GM19467 (cell line): ENCODE data around the gene ATP5F1D.

Source experiments
- ATAC-seq: cut with Tn5 transposase; IDR thresholded peaks from one replicate; pipeline ENCODE4 v1.9.1; 2021; ENCODE audit warnings: mild to moderate bottlenecking, moderate library complexity; ENCODE audit not compliant: unreplicated experiment

ATP5F1D gene

DNA sequence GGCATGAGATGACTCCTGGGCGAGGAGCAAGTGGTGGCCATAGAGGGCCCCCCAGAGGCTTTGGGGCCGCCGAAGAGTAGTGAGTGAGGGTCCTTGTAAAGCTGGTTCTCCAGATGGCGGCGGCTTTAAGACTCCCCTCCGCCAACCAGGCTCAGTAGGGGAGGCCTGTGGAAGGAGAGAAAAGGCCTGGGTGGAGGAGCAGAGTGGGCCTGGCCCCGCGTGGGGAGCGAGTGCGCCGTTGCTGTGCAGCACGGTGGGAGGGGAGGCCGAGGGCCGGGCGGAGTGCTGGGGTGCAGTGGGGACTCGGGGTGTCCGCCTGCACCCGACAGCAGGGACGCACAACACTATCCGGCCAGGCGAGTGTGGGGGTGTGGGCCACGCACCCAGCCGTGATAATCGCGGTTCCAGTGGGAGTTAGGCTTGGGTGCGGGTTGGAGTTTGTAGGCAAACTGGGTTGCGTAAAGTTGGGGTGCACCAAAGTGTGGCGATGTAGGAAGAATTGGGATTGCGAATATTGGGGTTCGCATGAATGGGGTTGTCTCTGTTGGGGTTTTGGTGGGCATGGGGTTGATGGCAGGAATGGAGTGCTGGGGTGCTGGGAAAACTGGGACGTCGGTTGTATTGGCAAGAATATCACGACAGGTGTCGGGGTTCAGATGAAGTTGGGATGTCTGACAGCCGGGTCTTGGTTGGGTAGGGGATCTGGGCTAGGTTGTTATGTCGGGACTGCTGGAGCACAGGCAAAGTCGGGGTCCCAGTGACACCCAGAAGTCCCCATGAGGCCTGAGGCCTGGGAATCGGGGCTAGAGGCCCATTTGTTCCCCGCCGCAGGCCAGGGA, 26.9 kb downstream of the ATP5F1D start:
- no peak for ATAC-seq

DNA sequence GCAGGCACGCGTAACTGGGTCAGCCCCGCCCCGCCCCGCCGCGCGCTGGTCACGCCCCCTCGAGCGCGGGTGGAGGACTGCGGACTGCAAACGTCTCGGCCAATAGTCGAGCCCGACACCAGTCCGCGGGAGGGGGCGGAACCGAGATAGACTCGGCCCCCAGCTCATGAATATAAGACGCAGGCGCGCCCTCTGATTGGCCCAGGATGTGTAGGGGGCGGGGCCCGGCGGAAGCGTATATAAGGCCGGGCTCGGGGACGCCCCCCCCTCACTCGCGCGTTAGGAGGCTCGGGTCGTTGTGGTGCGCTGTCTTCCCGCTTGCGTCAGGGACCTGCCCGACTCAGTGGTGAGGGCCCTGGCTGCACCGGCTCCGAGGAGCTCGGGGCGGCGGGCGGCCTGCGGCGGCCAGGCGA, 27.5 kb downstream of the ATP5F1D start, which contains the start of gene CIRBP:
Gene CIRBP, plus strand, starts transcription at position 268 of the 413 bp plus-strand sequence. CDS start 1,602 bp downstream, outside the sequence.
- peak; percentile 46 for ATAC-seq

GRCh38 chr19:1269478-1270212, 28.1 kb downstream of the ATP5F1D start:
- ATAC-seq: peak; percentile 21

DNA sequence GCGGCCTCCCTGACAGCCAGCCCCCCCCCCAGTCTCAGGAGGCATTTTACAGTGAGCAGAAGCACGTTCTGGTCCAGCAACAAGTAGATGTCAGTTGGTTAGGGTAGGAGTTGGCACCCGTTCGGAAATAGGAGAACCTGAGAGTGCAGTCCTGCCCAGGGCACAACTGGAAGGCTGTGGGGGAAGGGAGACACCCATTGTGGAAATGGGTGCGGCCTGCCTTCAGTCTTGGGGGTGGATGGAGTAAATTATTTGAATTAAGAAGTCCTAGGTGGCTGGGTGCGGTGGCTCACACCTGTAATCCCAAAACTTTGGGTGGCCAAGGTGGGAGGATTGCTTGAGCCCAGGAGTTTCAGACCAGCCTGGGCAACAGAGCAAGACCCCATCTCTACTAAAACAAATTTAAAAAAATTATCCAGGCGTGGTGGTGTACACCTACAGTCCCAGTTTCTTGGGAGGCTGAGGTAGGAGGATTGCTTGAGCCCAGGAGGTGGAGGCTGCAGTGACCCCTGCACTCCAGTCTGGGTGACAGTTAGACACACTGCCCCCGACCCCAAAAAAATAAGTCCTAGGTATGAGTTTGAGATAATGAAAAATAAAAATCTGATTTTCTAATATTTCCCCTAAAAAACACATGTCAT, 28.8 kb downstream of the ATP5F1D start:
- ATAC-seq: no peak

DNA sequence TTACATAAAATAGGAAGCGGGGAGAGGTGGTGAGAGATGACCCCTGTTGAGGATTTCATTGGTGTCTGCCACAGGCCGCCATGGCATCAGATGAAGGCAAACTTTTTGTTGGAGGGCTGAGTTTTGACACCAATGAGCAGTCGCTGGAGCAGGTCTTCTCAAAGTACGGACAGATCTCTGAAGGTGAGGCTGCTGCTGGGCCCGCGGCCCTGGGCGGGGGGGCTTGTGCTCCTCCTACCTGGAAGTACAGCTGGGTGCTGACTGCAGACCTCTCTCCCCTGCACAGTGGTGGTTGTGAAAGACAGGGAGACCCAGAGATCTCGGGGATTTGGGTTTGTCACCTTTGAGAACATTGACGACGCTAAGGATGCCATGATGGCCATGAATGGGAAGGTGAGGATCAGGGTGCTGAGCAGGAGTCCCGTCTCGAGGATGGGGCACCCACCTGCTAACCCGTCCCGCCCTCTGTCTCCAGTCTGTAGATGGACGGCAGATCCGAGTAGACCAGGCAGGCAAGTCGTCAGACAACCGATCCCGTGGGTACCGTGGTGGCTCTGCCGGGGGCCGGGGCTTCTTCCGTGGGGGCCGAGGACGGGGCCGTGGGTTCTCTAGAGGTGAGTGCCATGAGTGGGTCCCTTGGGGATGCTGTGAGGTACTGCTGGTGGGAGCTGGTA, 29.4 kb downstream of the ATP5F1D start:
- no peak for ATAC-seq

DNA sequence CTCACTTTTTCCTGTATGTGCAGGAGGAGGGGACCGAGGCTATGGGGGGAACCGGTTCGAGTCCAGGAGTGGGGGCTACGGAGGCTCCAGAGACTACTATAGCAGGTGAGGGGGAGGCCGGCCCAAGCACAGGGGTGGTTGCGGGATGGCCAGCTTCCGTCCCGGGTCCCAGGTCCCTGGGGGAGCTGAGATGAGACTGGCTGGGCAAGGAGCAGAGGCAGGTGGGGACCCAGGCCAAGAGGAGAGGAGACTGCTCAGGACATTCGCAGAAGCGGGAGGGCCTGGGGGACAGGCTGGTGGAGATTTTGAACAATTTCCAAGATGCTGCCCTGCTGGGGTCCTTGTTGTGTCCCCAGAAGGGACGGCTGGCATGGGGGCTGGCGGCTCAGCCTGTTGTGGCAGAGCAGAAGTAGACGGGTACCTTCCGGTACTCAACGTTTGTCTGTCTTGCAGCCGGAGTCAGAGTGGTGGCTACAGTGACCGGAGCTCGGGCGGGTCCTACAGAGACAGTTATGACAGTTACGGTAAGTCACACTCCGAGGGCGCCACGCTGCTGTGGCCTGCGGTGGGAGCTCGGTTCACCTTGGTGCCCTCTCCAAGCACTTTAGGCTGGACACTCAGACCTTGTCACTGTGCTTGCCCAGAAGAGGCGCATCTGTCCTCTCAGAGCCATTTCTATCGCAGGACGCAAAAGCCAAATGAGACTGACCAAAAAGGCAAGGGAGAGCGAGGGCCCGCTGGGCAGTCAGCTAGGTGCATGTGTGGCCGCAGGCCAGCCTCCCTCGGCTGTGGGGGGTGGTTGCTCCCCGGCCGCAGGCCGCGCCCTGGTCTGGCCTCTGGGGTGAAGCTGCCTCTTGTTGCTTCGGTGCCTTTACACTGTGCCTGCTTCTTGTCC, 30.2 kb downstream of the ATP5F1D start:
- no peak for ATAC-seq

DNA sequence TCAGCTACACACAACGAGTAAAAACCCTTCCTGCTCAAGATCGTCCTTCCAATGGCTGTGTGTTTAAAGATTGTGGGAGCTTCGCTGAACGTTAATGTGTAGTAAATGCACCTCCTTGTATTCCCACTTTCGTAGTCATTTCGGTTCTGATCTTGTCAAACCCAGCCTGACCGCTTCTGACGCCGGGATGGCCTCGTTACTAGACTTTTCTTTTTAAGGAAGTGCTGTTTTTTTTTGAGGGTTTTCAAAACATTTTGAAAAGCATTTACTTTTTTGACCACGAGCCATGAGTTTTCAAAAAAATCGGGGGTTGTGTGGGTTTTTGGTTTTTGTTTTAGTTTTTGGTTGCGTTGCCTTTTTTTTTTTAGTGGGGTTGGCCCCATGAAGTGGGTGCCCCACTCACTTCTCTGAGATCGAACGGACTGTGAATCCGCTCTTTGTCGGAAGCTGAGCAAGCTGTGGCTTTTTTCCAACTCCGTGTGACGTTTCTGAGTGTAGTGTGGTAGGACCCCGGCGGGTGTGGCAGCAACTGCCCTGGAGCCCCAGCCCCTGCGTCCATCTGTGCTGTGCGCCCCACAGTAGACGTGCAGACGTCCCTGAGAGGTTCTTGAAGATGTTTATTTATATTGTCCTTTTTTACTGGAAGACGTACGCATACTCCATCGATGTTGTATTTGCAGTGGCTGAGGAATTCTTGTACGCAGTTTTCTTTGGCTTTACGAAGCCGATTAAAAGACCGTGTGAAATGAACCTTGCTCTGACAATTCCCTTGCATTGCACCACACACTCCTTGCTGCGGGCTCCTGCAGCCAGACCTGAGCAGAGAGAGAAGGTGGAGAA, 31.1 kb downstream of the ATP5F1D start:
- ATAC-seq: no peak

- no peak for ATAC-seq
Measured at GRCh38 chr19:1273263-1274041, 31.9 kb downstream of the ATP5F1D start.

- ATAC-seq: no peak
Measured at GRCh38 chr19:1274081-1274851, 32.7 kb downstream of the ATP5F1D start.

DNA sequence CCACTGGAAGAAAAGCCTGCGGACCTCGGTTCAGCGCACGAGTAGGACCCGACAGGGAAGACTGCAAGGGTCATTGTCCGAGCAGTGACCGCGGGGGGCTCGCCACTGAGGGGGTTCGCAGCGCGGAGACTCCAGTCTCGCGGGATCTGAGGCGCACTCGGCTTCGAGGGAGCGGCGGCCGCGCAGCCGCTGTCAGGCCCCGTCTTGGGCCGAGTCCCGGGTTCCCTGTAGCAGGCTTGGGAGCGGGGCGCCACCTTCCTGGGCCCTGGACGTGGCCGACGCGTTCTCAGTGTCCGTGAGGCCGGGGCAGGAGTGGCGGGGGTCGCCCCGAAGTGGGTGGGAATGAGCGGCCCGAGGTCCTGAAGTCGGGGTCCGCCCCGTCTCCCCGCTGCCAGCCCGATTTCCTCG, 33.3 kb downstream of the ATP5F1D start:
- no peak for ATAC-seq

DNA sequence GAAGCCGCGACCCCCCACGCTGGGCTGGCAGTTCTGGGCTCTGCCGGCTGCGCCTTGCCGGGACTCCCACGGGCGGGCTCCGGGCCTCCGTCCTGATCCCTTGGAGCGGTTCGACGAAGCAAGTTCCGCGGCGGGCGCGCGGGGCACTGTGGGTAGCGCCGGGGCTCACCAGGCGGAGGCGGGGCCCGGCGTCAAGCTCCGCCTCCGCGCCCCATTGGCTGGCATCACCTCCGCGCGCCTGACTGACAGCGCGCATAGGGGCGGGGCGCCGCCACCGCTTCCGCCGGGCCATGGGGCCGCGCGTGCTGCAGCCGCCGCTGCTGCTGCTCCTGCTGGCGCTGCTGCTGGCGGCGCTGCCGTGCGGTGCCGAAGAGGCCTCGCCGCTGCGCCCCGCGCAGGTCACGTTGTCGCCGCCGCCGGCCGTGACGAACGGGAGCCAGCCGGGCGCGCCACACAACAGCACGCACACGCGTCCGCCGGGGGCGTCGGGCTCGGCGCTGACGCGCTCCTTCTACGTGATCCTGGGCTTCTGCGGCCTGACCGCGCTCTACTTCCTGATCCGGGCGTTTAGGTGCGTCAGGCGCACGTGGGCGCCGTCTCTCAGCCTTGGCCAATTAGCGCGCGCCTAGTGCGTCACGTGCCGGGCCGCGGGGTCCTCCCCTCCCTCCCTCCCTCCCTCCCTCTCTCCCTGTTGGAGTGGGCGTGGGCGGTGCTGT, 33.9 kb downstream of the ATP5F1D start, which contains the start of gene FAM174C:
Gene FAM174C, plus strand, starts transcription at position 271 of the 716 bp plus-strand sequence. Its CDS starts 20 bp downstream, at position 291.
- peak; percentile 66 for ATAC-seq

DNA sequence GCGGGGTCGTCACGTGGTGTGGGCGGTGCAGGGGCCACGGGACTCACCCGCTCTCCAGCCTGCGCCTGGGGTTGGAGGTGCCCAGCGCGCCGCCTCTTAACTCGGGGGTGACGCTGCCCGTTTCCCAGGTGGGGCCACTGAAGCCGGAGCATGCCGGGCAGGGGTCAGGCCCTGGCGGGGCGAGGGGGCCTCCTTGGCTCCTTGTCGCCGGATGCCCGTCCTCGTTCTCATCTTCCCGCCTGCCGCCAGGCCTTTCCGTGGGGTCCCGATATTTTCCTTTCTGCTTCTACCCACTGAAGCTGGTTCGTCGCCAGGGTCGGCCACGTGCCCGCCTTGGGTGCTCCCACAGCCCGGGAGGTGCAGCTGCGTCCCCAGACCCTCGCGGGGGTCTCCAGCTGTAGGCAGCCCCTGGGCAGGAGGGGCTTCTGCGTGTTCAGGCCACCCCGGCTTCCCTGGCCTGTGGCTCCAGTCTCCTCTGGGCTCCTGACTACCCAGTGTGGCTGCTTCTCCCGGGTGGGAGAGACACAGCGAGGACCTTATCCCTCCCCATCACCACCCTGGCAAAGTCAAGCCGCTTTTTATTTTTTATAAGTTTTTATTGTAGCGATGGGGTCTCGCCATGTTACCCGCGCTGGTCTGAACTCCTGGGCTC, 34.6 kb downstream of the ATP5F1D start:
- no peak for ATAC-seq

- ATAC-seq: no peak
Measured at GRCh38 chr19:1276628-1277022, 35.1 kb downstream of the ATP5F1D start.

GRCh38 chr19:1277061-1277460, 35.5 kb downstream of the ATP5F1D start:
- ATAC-seq: no peak

GRCh38 chr19:1278074-1278473, 36.5 kb downstream of the ATP5F1D start:
- ATAC-seq: no peak
